Hematopoietic multipotent progenitor cell treated with erythropoietin and hydrocortisone succinate and interleukin-3 and kit ligand, for 17 days (in vitro differentiated cells): Measurements from ENCODE around the gene USO1.
"Not testable (repeated sequence)": the region's sequence is repeated elsewhere in the genome, so short reads cannot be mapped to it uniquely, and the experiment has no call there.

Experiments
- DNase-seq: peaks from one replicate; pipeline ENCODE4 v3.0.0-alpha.2; 2015; ENCODE audit warnings: low spot score

USO1 gene

GRCh38 chr4:75724066-75724866 is at the start of gene USO1:
Gene USO1, plus strand, starts transcription at chr4:75724577. Its CDS starts 243 bp downstream, at chr4:75724820.
- DNase-seq, result peak; percentile 100

- no peak for DNase-seq
These were observed 49.3 kb upstream of the USO1 start for GRCh38 chr4:75675004-75675531.

GRCh38 chr4:75678473-75678872 is 45.9 kb upstream of the USO1 start:
- no peak for DNase-seq

- DNase-seq, result no peak
These were observed 45.4 kb upstream of the USO1 start for GRCh38 chr4:75678965-75679364.

GRCh38 chr4:75679876-75680575 is 44.4 kb upstream of the USO1 start:
- no peak for DNase-seq

GRCh38 chr4:75683482-75684155 is 40.8 kb upstream of the USO1 start:
- DNase-seq, result no peak

GRCh38 chr4:75685546-75686189 is 38.7 kb upstream of the USO1 start:
- no peak for DNase-seq

- DNase-seq, result no peak
These were observed 38.0 kb upstream of the USO1 start for GRCh38 chr4:75686346-75686745.

GRCh38 chr4:75687125-75687524 is 37.3 kb upstream of the USO1 start:
- DNase-seq, result not testable (repeated sequence)

- not testable (repeated sequence) for DNase-seq
These were observed 32.3 kb upstream of the USO1 start for GRCh38 chr4:75692066-75692465.

GRCh38 chr4:75696071-75696470 is 28.3 kb upstream of the USO1 start:
- no peak for DNase-seq

- no peak for DNase-seq
These were observed 27.8 kb upstream of the USO1 start for GRCh38 chr4:75696581-75696980.

GRCh38 chr4:75698162-75698962 is 26.0 kb upstream of the USO1 start:
- DNase-seq, result no peak

- no peak for DNase-seq
These were observed 25.5 kb upstream of the USO1 start for GRCh38 chr4:75698963-75699228.

- DNase-seq, result no peak
These were observed 25.1 kb upstream of the USO1 start for GRCh38 chr4:75699299-75699698.

- DNase-seq, result no peak
These were observed 21.4 kb upstream of the USO1 start for GRCh38 chr4:75702919-75703411.

GRCh38 chr4:75705198-75705977 is 19.0 kb upstream of the USO1 start:
- DNase-seq, result no peak

- DNase-seq, result peak; percentile 66
These were observed 16.1 kb upstream of the USO1 start for GRCh38 chr4:75708218-75708691.

GRCh38 chr4:75710246-75710645 is 14.1 kb upstream of the USO1 start:
- no peak for DNase-seq

- DNase-seq, result no peak
These were observed 10.4 kb upstream of the USO1 start for GRCh38 chr4:75714011-75714410.
